NCI-H1105 treated with DMSO at 0.1 percent for 48 hours (cell line): ENCODE results near the gene SYT3.
"Not testable (repeated sequence)": the region's sequence is repeated elsewhere in the genome, so short reads cannot be mapped to it uniquely, and the experiment has no call there.

Source experiments
- DNase-seq: peaks from one replicate; lab custom pipeline; 2025; lab: John Stamatoyannopoulos, UW

The SYT3 gene

DNA sequence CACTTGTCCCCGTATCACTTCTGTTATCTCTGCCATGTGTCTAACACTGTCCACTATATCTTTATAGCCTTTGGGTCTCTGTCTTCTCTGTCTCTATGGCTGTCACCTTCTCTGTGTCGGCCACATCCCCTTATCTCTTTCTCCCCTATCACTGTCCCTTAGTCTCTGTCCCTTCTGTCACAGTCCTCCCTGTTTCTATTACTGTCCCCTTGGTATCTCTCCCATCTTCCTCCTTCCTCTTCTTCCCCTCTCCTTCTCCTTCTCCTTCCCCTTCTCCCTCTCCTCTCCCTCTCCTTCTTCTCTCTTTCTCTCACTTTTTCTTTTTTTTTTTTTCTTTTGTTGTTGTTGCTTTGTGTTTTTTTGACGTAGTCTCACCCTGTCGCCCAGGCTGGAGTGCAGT lies 36.7 kb downstream of the SYT3 start:
- no peak for DNase-seq

DNA sequence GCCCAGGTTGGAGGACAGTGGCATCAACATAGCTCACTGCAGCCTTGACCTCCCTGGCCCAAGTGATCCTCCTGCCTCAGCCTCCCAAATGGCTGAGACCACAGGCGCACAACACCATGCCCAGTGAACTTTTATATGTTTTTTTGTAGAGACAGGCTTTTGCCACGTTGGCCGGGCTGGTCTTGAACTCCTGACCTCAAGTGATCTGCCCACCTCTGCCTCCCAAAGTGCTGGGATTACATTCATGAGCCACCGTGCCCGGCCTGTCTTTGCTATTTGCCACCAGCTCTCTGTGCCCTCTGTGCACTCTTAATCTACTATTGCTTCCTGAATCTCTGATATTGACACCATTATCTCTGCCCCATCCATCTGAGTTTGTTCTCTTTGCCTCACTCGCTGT lies 37.2 kb downstream of the SYT3 start:
- DNase-seq = no peak

DNA sequence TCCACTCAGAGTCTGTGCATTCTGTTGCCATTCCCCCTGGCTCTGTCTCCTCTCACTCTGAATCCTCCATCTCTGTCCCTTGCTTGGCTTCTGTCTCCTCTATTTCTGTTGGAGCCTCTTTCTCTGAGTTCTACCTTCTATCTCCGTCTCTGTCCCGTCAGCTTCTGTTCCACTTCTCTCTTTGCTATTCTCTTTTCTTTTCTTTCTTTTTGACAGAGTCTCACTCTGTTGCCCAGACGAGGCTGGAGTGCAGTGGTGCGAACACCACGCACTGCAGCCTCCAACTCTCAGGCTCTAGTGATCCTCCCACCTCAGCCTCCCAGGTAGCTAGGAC lies 37.6 kb downstream of the SYT3 start:
- no peak for DNase-seq

DNA sequence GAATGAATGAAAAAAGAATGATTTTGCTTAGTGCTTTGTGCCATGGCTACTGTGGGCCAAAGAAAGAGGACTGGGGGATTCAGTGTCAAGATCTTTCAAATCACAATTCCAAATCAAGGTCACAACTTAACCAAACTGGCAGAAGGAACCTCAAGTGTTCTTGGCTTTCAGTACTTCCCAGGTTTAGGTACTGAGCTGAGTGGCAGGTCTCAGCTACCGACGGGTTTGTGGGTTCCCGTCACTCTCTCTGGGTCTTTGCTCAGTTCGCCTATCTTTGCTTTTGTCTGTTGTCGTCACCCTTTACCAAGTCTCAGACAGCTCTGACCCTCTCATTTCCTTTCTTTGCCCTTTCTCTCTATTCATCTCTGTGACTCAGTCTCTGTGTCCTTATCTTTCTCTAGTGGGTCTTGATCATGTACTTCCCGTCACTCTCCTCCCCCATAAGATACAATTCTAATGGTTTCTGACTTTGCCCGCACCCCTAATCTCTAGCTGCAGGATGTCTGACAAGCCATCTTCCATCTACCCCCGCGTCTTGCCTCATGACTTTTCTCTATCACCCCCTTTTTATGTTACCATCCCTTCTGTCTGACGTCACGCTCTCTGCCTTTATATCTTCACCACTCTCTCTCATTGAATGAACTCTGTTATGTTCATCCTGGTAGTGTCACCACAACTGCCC lies 38.1 kb downstream of the SYT3 start:
- no peak for DNase-seq

DNA sequence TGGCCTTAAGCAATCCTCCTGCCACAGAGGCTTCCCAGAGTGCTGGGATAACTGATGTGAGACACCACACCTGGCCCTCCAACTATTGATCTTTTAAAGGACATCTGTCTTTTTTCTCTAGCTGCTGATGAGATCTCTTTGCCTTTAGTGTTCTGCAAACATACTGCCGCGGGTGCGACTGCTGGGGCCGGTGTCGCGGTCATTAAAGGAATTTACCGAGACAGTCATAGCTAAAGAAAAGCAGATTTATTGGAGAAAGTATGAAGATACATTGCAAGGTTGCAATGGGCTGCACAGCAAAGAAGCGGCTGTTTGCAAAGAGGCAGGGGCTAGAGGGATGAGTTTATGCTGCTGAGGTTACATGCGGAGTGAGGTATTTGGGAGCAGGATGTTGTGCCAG lies 40.3 kb downstream of the SYT3 start:
- no peak for DNase-seq

DNA sequence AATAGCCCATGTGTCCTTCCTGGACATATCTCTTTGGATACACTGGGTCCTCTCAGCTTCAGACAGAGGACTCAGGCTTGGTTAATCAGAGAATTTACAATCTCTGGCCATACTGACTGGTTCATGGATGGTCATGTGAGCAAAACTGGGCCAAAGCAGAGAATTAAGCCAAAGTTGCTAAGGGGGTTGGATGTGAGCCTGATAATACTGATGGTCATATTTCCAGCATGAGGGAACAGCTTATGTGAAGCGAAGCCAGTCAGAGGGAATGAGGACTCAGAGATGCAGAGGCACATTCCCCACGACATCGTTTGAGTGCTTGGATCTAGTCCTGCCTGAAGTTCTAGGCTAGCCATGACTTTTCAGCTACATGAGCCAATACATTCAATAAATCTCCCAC lies 49.5 kb downstream of the SYT3 start:
- no peak for DNase-seq

DNA sequence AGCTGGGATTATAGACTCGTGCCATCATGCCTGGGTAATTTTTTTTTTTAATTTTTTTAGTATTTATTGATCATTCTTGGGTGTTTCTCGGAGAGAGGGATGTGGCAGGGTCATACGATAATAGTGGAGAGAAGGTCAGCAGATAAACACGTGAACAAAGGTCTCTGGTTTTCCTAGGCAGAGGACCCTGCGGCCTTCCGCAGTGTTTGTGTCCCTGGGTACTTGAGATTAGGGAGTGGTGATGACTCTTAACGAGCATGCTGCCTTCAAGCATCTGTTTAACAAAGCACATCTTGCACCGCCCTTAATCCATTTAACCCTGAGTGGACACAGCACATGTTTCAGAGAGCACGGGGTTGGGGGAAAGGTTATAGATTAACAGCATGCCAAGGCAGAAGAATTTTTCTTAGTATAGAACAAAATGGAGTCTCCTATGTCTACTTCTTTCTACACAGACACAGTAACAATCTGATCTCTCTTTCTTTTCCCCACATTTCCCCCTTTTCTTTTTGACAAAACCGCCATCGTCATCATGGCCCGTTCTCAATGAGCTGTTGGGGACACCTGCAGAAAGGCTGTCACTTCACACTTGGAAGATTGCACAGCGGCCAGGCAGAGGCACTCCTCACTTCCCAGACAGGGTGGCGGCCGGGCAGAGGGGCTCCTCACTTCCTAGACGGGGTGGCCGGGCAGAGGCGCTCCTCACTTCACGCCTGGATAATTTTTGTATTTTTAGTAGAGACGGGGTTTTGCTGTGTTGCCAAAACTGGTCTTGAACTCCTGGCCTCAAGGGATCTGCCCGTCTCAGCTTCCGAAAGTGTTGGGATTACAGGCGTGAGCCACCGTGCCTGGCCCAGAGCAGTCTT lies 57.7 kb downstream of the SYT3 start:
- DNase-seq = not testable (repeated sequence)

DNA sequence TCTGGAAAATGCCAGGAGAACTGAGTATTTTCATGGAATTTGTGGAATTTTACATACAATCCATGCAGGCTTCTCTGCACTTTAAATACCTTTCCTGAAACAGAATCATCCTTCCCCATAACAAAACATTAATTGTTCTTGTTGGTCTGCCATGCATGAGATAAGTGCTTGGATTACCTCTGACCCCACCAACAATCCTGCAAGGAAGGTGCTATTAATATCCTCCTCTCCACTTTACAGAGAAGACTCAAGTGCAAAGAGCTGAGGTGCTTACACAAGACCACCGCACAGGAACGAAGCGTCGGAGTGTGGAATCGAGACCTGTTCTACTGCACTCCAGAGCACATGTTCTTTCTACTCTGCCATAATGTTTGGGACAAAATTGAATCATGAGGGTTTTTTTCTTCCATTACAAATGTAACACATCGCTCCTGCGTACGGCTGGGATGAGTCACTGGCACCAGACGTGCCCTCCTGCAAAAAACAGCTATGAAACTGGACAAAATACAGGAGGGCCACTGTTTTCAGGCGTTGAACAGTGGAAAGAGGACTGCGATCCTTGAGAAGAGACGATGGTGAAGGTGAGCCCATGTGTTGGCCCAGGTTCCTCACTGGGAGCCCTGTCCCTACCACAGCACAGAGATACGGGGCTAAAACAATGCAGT lies 58.6 kb downstream of the SYT3 start:
- DNase-seq = no peak

DNA sequence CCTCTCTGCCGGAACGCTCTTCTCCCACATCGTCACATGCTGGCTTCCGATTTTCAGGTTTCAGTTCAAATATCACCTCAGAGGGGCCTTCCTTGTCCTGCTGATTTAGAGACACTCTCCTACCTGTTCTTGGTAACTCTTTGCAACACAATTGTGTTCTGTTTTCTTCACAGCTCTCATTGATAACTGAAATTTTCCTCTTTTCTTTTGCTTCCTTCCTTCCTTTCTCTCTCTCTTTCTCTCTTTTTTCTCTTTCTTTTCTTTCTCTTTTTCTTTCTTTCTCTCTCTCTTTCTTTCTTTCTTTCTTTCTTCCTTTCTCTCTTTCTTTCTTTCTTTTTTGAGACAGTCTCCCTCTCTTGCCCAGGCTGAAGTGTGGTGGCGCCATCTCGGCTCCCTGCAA lies 59.4 kb downstream of the SYT3 start:
- DNase-seq = no peak

DNA sequence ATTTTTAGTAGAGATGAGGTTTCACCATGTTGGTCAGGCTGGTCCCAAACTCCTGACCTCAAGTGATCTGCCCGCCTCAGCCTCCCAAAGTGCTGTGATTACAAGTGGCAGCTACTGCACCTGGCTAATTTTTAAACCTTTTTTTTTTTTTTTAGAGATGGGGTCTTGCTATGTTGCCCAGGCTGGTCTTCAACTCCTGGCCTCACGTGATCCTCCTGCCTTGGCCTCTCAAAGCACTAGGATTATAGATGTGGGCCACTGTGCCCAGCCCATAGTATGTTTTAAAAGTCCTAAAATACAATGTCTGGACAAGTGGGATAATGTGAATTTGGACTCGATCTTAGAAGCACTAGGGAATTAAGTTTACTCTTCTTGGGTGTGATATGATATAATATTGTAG lies 62.9 kb downstream of the SYT3 start:
- DNase-seq = not testable (repeated sequence)

DNA sequence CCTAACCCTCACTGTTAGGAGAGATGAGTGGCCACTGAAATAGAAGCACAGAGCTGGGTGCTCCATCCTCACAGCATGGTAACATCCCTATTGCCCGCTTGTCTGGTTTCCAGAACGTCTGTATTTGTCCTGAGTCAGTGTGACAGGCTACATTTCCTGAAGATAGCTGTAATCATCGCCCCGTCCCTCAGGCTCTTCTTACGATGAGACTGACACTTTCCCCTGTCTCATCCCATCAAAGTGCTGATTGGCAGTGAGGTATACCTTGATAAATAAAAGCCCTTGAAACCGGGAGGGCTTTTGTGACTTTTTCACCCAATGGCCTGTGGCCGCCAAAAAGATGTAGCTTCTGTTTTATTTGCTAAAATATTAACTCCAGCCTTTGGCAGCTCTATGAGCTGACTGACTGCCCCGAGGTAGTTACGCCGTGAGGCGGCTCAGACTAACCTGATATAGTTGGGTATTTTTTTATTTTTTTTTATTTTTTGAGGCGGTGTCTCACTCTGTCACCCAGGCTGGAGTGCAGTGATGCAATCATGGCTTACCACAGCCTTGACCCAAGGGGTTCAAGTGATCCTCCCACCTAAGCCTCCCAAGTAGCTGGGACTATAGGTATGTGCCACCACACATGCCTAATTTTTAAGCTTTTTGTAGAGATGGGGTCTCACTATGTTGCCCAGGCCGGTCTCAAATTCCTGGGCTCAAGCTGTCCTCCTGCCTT lies 65.8 kb downstream of the SYT3 start:
- DNase-seq = no peak
